Measurements from ENCODE around the gene SH3RF3. TPM values are rescaled to one million over a fixed set of nuclear protein-coding genes. Genes with fewer than 3 reads are reported as not detected.

The SH3RF3 gene
- total and polyA plus RNA-seq, 2 of the 13 experiments (the other 11 are each of a cell fraction or from before 2014, with no cell fraction given) = 0.04 TPM; not detected in 1

DNA sequence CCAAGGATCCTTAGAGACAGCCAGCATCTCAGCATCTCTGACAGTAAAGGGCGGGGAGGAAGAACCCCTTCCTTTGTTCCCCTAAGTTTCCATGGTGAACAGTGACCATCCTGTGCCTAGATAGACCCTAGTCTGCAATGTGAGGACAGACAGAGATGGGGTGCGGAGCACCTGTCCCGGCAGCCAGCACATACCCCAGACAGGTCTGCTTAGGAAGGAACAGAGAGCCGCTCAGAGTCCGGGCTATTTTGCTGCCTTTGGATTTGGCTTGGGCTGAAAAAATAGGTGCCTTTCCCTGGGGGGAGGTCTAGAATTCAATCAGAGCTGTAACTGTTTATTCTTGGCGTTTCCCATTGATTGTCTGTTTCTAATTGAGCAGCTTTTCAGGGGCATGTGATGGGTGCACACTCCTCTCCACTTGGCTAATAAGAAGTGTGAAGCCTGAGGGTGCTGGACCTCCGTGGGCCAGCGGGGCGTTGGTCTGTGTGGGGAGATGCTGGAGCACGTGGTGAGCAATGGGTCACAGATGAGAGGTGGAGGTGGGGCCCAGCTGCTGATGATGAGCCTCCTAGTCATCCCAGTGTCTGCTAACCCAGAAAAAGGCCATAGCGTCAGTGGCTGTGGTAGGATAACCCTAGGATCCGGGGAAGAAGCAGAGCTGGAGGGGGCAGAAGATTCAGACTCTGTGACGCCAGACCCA lies 247.9 kb downstream of the SH3RF3 start:
- in situ Hi-C loops (cut with HindIII; ENCODE audit: extremely low pct_ligation_motif_present, low pct_unique_long_range_greater_than_20kb) = no loop called here
- Histone ChIP-seq H3K79me2 (ENCODE audit: insufficient read depth, low read length) (no peaks in the 10 kb centered on the region), H3K9ac (ENCODE audit: insufficient read depth, low read depth, low read length) (no peak overlapping the region), H3K36me3 (replicated peaks in 1 of 2; ENCODE audit: control insufficient read depth in 1 of 2, insufficient read depth in 2 of 2, low read length in 2 of 2) (no peaks in the 10 kb centered on the region), H3K4me2 (ENCODE audit: low read depth, low read length) (no peak overlapping the region), H4K20me1 (ENCODE audit: insufficient read depth, low read length) (no peaks in the 10 kb centered on the region), H3K4me3 (replicated peaks in 1 of 3; ENCODE audit: insufficient read depth in 1 of 3, low read depth in 2 of 3, low read length in 3 of 3) (no peak overlapping the region), H3K27me3 (ENCODE audit: control insufficient read depth in 1 of 2, insufficient read depth in 2 of 2, low read length in 2 of 2) (peaks cover 2 to 12% of the 10 kb centered on the region in 2 experiments; a peak in 2 of 5 replicates), H3K4me1 (ENCODE audit: insufficient read depth, low read length) (no peaks in the 10 kb centered on the region), H3K27ac (ENCODE audit: extremely low read length, insufficient read depth, low read length) (no peak overlapping the region), H3K9me3 (ENCODE audit: low read length) (no peaks in the 10 kb centered on the region), H2AFZ (ENCODE audit: low read length) (no peak overlapping the region)
- ChIA-PET CTCF (ENCODE audit: low intra/inter-chr PET ratio, low total read pairs) (no interaction called here), POLR2A (no interaction called here)
- FAIRE-seq (no peak), DNase-seq (ENCODE audit: low spot score) (no peak), ATAC-seq (no peak)
- TF ChIP-seq, protein P1, sequence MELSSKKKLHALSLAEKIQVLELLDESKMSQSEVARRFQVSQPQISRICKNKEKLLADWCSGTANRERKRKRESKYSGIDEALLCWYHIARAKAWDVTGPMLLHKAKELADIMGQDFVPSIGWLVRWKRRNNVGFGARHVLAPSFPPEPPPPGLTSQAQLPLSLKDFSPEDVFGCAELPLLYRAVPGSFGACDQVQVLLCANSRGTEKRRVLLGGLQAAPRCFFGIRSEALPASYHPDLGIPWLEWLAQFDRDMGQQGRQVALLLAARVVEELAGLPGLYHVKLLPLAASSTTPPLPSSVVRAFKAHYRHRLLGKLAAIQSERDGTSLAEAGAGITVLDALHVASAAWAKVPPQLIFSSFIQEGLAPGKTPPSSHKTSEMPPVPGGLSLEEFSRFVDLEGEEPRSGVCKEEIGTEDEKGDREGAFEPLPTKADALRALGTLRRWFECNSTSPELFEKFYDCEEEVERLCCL (CRISPR knock-in tag; IDR thresholded peaks at IDR 0.05; ENCODE audit: borderline replicate concordance) = no peak
- TF ChIP-seq MLLT10 (CRISPR knock-in tag; IDR thresholded peaks at IDR 0.05) (no peak), ZNF839 (CRISPR knock-in tag; IDR thresholded peaks at IDR 0.05; ENCODE audit: borderline replicate concordance) (no peak), MTF2 (CRISPR knock-in tag; IDR thresholded peaks at IDR 0.05; ENCODE audit: borderline replicate concordance) (no peak), ZFP1 (CRISPR knock-in tag; IDR thresholded peaks at IDR 0.05) (no peak)
- TF ChIP-seq, protein P2, sequence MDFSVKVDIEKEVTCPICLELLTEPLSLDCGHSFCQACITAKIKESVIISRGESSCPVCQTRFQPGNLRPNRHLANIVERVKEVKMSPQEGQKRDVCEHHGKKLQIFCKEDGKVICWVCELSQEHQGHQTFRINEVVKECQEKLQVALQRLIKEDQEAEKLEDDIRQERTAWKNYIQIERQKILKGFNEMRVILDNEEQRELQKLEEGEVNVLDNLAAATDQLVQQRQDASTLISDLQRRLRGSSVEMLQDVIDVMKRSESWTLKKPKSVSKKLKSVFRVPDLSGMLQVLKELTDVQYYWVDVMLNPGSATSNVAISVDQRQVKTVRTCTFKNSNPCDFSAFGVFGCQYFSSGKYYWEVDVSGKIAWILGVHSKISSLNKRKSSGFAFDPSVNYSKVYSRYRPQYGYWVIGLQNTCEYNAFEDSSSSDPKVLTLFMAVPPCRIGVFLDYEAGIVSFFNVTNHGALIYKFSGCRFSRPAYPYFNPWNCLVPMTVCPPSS (IDR thresholded peaks at IDR 0.05) = no peak
- BruUV-seq (replicated peaks) = no TSS peak
- intact Hi-C loops (cut with micrococcal nuclease; ENCODE audit: unreplicated experiment) = no loop called here
- WGBS (ENCODE audit: low lambda C conversion rate) = 45% methylated on average over 13 of the region's 13 CpGs
